KMS-11 (cell line): Measurements from ENCODE around the gene SLC23A3.

Experiments used
- H2AFZ ChIP-seq: fragments of 200-600 bp; sonication (generic); 2 replicates; pipeline ENCODE4 v1.6.1; 2016; ENCODE audit warnings: antibody characterized with exemption, mixed run types, low read depth
- H3K27ac ChIP-seq: fragments of 200-600 bp; sonication (generic); 2 replicates; pipeline ENCODE4 v1.6.1; 2016; ENCODE audit warnings: mild to moderate bottlenecking, mixed run types
- H3K27me3 ChIP-seq: fragments of 200-600 bp; sonication (generic); 2 replicates; pipeline ENCODE4 v1.6.1; 2017; ENCODE audit warnings: mild to moderate bottlenecking, low read depth, mixed run types, moderate library complexity; ENCODE audit not compliant: insufficient read depth
- H3K36me3 ChIP-seq: fragments of 200-600 bp; sonication (generic); 2 replicates; pipeline ENCODE4 v1.6.1; 2017; ENCODE audit warnings: mild to moderate bottlenecking, mixed run types; ENCODE audit not compliant: insufficient read depth
- H3K4me1 ChIP-seq: fragments of 200-600 bp; sonication (generic); 2 replicates; pipeline ENCODE4 v1.6.1; 2016; ENCODE audit warnings: mild to moderate bottlenecking, low read depth, mixed run types; ENCODE audit not compliant: poor library complexity, severe bottlenecking
- H3K4me2 ChIP-seq: fragments of 200-600 bp; sonication (generic); 2 replicates; pipeline ENCODE4 v1.7.0; 2016; ENCODE audit warnings: mild to moderate bottlenecking, mixed run types
- H3K4me3 ChIP-seq: fragments of 200-600 bp; sonication (generic); IDR thresholded peaks from 2 replicates; pipeline ENCODE4 v1.6.1; 2017; ENCODE audit warnings: low read depth, low read length, mixed read lengths; ENCODE audit not compliant: insufficient read depth
- H3K79me2 ChIP-seq: fragments of 200-600 bp; sonication (generic); 2 replicates; pipeline ENCODE4 v1.6.1; 2016; ENCODE audit warnings: low read depth, mixed run types; ENCODE audit not compliant: insufficient read depth
- H3K9ac ChIP-seq: fragments of 200-600 bp; sonication (generic); 2 replicates; pipeline ENCODE4 v1.6.1; 2016; ENCODE audit warnings: mild to moderate bottlenecking, mixed run types
- H4K20me1 ChIP-seq: fragments of 200-600 bp; sonication (generic); 2 replicates; pipeline ENCODE4 v1.6.1; 2016; ENCODE audit warnings: mild to moderate bottlenecking, mixed run types; ENCODE audit not compliant: insufficient read depth
- CTCF ChIP-seq: fragments of 200-600 bp; sonication (generic); conservative IDR thresholded peaks from 2 replicates; pipeline ENCODE4 v1.6.1; 2017; ENCODE audit warnings: low read depth, mild to moderate bottlenecking, antibody characterized with exemption, low read length, moderate library complexity, mixed read lengths

Gene SLC23A3

GRCh38 chr2:219209236-219210195 is 39.7 kb upstream of the SLC23A3 start:
- Histone ChIP-seq H3K36me3 (no peaks in the 10 kb centered on the region), H3K27me3 (no peaks in the 10 kb centered on the region), H2AFZ (no peak overlapping the region), H3K79me2 (no peaks in the 10 kb centered on the region), H4K20me1 (no peaks in the 10 kb centered on the region), H3K4me3 (no peak overlapping the region), H3K4me1 (peaks cover 18% of the 10 kb centered on the region), H3K4me2 (no peak overlapping the region), H3K27ac (no peak overlapping the region), H3K9ac (no peak overlapping the region)
- TF ChIP-seq CTCF = no peak

- H3K27me3 ChIP-seq = no peaks in the 10 kb centered on the region
- peaks cover 18% of the 10 kb centered on the region for H3K4me1 ChIP-seq
- TF ChIP-seq CTCF = no peak
- H3K9ac ChIP-seq = no peak overlapping the region
- no peak overlapping the region for H3K4me3 ChIP-seq
- H2AFZ ChIP-seq = no peak overlapping the region
- H3K36me3 ChIP-seq = no peaks in the 10 kb centered on the region
- no peak overlapping the region for H3K27ac ChIP-seq
- no peaks in the 10 kb centered on the region for H4K20me1 ChIP-seq
- H3K4me2 ChIP-seq = peak overlapping the region; percentile 62; the same call in 1 of the 2 replicates
- no peaks in the 10 kb centered on the region for H3K79me2 ChIP-seq
These were observed 38.3 kb upstream of the SLC23A3 start for GRCh38 chr2:219207884-219208740.

GRCh38 chr2:219207134-219207883 is 37.5 kb upstream of the SLC23A3 start:
- H3K27ac ChIP-seq = no peak overlapping the region
- H2AFZ ChIP-seq = no peak overlapping the region
- H3K4me1 ChIP-seq = peaks cover 18% of the 10 kb centered on the region

More at GRCh38 chr2:219207134-219207883, 37.5 kb upstream of the SLC23A3 start:
- Histone ChIP-seq H3K27me3 (no peaks in the 10 kb centered on the region), H3K4me2 (peak overlapping the region; percentile 62), H3K79me2 (no peaks in the 10 kb centered on the region), H3K9ac (peak overlapping the region; percentile 17; the same call in 1 of the 2 replicates), H3K36me3 (no peaks in the 10 kb centered on the region), H4K20me1 (no peaks in the 10 kb centered on the region), H3K4me3 (no peak overlapping the region)
- TF ChIP-seq CTCF = no peak
